NCI-H1417 treated with DMSO at 0.1 percent for 48 hours (cell line): ENCODE measurements around the gene TMEM186.
A peak's percentile ranks its signal among the peaks of the same experiment; 100 is the strongest.
"Not testable (repeated sequence)": the region's sequence is repeated elsewhere in the genome, so short reads cannot be mapped to it uniquely, and the experiment has no call there.

Source experiments
- DNase-seq: peaks from one replicate; lab custom pipeline; 2025; lab: John Stamatoyannopoulos, UW

The TMEM186 gene, protein sequence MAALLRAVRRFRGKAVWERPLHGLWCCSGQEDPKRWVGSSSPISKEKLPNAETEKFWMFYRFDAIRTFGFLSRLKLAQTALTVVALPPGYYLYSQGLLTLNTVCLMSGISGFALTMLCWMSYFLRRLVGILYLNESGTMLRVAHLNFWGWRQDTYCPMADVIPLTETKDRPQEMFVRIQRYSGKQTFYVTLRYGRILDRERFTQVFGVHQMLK

DNA sequence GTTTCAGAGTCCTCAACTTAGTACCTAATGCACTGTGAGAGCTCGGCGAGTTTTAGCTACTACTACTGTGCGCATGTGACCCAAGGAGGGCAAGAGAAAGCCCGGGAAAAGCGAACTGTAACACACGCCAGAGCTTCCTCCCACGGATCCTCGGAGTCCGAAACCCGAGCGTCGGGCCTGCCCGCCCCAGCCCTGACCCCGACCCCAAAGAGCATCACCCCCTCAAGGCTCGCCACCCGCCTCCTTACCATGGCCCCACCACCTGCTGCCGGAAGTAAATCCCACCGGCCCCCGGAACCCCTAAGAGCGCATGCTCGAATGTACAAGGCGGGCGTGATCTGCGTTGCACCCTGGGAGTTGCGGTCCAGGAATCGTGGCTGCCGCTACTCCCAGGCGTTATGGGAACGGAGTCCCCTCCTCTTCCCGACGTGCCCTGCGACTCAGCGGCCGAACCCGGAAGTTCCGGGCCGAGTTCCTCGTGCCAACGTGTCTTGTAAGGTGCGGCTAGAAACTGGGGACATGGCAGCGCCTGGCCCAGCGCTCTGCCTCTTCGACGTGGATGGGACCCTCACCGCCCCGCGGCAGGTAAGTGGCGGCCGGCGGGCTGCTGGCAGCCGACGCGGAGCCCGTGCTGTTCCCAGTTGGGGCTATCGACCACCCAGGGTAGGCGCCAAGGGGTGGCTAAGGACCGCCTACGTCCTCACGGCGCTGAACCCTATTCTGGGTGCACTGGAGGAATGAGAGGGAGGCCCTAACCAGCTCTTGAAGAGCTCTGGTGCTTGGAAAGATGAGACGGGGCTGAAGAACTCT lies at the start of gene TMEM186, which contains the start of gene PMM2:
Gene TMEM186, minus strand, starts transcription at position 276 of the 810 bp plus-strand sequence. Its CDS starts 25 bp downstream, at position 251.
Gene PMM2, plus strand, starts transcription at position 476 of the 810 bp plus-strand sequence. Its CDS starts 44 bp downstream, at position 520.
- peak; percentile 70 for DNase-seq

DNA sequence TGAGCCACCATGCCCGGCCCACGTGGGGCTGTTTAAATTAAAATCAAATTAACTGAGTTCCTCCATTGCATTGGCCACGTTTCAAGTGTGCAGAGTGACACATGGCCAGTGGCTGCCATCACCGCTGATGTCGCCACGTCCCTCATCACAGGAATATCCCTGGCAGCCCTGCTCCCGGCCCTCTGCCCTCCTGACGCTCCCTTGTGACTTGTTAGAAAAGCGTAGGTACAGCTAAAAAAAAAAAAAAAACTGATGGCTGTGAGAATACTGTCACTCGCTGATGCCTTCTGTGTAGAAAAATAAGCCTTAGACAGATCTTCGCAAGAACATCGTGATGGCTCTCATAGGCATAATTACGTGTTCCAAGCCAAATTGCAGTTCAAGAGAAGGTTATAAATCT lies 49.7 kb upstream of the TMEM186 start:
- no peak for DNase-seq

DNA sequence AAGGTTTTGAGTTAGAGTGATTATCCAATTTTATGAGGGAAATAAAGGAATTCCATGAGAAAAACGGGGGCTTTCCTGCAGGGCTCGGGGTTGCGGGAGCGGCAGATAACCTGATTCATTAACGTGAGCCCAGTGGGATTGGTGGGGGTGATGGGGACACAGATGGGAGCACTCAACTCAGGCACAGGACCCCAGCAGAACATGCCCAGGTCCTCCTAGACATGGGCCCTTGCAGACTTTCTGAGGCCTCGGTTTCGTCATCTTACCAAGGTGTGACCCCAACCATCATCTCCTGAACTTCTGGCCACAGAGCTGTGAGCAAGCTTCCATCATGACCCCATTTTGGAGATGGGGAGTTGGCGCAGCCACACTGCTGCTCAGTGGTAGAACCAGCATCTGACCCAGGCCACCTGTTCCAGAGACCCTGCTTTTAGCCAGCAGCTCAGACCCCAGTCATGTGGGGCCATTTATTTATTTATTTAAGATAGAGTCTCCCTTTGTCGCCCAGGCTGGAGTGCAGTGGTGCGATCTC lies 49.0 kb upstream of the TMEM186 start:
- DNase-seq, result no peak

DNA sequence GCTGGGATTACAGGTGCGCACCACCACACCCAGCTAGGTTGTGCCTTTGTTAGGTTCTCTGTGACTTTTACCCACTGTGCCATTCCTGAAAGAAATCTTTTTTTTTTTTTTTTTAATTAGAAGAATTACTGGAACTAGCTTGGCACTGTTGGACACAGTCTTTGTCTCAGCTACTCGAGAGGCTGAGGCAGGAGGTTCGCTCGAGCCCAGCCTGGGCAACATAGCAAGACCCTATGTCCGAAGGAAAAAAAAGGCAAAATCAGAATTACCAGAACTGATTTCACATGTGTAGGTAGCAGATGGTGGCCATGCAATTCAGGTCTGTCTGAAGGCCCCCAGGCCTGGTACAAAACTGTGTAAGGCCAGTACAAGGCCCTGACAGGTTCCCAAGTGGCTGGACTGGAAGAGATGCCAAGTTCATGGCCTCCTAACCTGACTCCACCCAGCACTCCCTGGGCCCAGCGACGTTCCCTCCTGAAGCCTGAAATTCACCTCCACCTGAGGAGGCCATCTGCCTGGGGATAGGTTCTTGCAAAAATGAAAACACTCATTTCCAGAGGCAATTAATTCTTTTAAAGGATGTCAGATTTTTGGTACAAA lies 48.4 kb upstream of the TMEM186 start:
- DNase-seq, result no peak

DNA sequence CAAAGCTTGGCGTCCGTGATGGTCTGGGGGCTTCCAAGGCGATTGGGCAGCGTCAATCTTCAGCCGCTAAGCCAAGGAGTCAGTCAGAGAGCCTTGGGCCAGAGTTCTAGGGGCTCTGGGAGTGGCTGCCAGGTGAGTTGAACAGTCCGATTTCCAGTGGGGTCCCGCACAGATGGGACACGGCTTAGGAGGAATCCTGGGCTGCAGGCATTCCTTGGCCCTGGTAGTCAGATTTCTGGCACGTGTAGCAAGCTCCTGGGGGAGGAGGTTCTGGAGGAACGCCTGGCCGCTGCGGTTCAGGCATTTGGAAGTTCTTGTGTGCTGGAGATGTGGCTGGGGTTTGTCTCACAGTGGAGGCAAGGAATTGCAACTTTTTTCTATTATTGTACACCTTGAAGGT lies 45.9 kb upstream of the TMEM186 start:
- DNase-seq, result not testable (repeated sequence)

DNA sequence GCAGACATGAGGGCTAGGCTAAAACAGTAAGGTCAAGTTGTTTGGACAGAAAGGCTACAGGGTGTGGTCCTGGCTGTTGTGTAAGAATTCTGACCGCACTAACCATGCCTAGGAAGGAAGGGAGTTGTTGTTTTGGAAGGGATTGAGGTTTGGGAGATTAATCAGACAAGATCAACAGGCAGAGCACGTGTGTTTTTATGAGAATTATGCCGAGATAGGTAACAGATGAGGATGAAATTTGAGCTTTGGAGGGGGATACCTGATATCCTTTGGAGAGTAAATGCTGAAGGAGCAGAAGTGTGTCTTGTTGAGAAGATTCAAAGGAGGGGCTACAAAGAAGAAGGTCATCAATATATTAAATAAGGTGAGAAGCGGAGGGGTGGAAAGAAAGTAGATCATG lies 44.6 kb upstream of the TMEM186 start:
- not testable (repeated sequence) for DNase-seq

DNA sequence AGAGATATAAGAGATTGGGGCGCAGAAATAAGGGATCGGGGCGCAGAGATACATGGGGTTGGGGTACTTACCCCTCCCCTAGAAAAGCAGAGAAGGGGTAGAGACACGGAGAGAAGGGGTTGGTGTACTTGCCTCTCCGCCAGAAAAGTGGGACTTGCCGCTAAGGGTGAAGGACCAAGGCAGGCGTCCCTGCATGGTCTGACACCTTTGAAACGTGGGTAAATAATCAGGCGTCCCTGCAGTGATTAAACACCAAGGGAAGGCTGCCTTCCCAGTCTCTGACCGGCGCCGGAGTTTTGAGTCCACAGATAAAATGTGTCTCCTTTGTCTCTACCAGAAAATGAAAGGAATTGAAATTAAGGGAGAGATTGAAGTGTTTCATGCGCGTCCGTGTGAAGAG lies 40.2 kb upstream of the TMEM186 start:
- DNase-seq, result not testable (repeated sequence)

DNA sequence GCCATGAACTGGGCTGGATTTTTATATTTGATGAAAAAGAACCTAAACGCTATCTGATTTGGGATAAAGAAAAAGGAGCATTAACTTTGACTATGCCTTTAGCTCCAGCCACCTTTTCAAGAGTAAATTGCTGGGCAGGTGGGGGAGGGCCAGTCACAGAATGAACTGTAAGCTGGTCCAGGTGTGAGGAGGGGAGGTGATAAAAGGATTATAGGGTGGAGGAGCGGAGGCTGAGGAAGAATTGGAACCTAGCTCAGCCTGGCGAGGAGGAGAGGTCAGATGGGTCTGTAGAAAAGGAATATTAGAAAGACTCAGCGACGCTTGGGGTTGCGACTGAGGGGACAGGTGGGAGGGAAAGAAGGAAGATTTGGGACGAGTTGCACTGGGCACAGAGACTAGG lies 39.4 kb upstream of the TMEM186 start:
- not testable (repeated sequence) for DNase-seq

DNA sequence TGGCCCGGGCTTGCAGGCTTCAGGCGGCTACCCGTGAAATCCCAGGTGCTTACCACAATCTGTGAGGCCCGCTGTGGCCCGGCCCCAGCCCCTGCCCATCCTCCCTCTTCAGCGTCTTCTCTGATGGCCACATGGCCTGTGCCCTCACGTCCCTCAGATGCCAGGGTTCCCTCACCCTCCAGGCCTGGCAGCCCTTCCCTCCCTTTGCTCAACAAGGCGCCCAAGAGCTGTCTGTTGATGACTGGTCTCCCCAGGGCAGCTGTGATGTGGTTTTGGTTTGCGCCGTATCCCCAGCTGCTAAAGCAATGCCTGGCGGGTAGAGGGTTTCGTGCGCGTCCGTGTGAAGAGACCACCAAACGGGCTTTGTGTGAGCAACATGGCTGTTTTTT lies 35.3 kb upstream of the TMEM186 start:
- no peak for DNase-seq

DNA sequence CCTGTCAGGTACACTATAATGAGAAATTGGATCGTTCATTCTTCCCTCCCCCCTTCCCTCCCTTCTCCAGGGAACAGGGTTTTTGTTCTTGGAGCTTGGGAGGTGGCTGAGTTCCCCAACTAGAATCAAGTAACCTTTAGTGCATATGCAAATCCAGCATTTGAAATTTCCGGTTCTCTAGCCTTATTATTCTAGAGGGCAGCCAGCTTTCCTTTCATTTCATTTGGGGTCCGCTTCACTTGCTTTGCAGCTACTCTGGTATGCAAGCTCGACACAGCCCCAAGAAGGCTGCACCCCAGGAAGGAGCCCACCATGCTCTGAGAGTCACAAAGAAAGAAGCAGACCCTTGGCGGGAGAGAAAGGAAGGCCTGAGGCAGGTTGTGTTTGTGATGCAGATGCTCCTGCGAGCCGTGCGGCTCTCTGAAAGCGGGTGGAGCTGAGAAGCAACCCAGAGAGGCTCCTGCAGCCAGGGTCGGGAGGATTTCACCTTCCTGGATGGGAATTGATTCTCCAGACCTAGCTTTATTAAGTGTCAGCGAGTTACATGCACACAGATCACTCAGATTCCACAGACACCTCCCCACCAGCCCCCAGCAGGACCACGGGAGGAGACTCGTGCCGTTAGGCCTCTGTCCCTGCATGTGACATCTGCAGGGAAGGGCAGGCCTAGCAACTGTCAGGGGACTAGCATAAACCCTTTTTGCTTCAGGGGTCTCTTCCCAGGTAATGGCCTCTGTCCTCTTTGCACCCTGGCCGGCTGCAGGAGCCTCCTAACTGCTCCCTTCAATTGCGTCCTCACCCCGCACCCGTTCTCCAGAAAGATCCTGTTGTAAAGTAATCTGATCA lies 34.7 kb upstream of the TMEM186 start:
- no peak for DNase-seq

DNA sequence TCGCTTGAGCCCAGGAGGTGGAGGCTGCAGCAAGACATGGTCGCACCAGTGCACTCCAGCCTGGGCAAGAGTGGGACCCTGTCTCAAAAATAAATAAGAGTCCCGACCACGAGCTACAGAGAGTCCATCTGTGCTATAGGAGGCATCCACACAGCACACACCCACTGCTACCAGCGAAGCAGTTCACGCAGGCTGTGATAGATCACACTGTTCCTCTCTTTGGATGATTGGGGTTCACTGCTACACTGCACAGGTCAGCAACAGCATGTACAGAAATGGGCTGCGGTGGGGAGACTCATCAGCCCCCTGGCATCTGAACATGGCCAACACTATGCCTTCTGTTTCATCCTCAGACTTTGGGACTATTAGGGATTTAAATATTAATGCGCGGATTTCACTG lies 34.0 kb upstream of the TMEM186 start:
- no peak for DNase-seq

DNA sequence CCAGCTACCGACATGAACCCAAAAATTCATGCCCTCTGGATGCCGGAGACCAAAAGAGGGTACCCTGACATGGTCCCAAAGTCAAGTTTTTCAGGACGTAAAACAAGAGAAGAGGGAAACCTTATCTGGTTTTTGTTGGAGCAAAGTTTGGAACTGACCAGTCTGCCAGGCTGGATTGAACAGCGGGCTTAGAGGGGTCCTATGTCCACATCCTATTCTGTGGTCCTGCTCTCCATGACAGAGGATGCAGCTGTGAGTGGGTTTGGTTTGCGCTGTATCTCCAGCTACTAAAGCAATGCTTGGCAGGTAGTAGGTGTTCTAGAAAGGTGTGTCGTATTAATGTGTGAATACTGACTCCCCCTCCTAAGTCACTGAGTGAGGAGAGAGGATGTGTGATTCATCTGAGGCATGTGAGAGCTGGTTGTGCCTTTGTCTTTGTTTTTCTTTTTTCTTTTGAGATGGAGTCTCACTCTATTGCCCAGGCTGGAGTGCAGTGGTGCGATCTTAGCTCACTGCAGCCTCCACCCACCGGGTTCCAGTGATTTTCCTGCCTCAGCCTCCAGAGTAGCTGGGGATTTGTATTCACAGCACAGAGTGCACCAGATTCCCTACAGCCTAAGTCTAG lies 31.2 kb upstream of the TMEM186 start:
- no peak for DNase-seq

DNA sequence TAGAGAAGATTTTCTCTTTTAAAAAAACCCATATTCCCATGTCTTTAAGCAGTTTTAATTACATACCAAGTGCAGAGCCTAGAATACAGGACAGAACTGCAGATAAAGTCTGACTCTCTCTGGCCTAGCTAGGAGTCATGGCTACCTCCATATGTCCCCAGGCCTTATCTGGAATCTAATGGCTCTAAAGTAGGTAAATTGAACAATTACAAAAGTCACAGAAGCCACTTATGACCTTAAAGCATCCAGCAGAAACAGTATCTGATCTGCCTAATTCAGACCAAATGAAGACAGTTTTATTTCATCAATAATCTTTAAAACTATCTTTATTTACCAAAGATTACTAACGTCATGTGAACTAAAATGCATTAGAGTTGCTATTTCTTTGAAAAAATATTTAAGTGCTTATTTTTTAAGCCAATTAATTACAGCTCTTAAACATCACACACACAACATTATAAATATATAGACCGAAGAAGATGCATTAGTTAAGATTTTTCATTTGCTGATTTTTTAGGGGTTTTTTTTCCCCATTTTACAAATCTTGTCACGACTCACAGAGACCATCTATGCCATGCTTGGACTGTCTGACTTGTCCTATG lies 28.9 kb upstream of the TMEM186 start:
- no peak for DNase-seq

DNA sequence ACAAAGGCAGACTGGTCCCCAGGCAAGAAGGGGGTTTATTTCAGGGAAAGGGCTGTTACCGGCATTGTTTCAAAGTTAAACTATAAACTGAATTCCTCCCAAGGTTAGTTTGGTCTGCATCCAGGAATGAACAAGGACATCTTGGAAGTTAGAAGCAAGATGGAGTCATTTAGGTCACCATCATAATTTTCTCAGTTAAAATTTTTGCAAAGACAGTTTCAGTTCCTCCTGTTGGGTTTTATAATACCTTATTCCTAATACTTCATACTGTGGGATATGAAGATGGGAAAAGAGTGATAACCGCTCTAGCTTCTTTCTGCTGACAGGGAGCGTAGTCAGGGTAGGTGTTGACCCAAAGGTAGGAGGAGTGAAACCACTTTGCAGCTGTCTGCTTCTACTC lies 25.0 kb upstream of the TMEM186 start:
- no peak for DNase-seq

DNA sequence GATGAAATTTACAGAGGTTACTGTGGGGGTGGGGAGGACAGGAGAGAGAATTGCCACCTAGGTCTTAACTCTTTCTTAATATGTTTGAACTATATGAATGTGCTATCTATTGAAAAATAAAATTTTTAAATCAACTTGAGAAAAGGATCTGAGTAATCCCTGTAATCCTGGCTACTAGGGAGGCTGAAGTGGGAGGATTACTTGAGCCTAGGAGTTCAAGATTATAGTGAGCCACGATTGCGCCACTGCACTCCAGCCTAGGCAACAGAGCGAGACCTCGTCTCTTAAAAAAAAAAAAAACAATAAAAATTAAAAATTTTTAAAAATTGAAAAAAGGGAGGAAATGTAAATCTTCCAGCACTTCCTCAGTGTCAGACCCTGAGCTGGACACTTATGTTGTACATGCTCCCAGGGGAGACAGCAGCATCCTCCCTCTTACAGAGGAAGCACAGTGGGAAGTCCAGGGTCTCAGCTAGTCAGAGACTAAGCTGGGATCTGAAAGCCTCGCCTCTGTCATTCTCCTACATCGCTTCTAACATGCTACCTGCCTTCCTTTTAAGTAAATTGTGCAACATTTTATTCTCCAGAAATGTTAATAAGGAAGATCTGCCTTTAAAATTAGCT lies 22.1 kb upstream of the TMEM186 start:
- DNase-seq, result no peak

DNA sequence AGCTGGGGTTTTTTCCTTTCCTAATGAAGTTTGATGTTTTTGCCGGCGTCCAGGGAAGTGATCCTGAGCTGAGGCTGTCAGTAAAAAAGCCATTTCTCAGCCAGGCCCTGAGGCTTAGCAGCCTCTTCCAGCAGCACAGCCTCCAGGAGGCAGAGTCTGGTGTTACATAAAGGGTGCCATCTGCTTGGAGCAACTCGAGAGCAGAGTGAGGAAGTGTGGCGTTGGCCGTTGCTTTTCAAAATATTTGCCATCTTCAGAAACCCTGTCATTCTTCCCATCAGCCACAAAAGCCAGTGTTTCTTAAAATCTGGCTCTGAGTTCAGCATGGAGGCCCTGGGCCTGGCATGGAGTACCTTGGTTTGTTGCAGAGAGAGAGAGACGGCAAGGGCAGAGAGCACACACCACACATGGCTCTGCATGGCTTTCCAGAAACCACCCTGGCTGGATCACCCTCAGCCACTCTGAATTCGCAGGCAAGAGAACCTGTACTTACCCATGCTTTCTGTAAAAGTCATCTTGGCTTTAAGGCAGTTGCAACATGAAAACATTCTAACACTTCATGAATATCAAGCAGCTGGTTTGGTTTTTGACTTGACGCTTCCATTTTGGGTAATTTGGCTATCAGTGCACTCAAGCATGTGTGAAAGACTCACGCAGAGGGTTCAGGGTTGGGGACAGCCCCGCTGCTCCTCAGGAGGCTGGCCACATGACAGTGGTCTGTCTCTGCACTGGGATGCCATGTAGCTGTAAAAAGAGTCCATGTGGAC lies 21.2 kb upstream of the TMEM186 start:
- no peak for DNase-seq

DNA sequence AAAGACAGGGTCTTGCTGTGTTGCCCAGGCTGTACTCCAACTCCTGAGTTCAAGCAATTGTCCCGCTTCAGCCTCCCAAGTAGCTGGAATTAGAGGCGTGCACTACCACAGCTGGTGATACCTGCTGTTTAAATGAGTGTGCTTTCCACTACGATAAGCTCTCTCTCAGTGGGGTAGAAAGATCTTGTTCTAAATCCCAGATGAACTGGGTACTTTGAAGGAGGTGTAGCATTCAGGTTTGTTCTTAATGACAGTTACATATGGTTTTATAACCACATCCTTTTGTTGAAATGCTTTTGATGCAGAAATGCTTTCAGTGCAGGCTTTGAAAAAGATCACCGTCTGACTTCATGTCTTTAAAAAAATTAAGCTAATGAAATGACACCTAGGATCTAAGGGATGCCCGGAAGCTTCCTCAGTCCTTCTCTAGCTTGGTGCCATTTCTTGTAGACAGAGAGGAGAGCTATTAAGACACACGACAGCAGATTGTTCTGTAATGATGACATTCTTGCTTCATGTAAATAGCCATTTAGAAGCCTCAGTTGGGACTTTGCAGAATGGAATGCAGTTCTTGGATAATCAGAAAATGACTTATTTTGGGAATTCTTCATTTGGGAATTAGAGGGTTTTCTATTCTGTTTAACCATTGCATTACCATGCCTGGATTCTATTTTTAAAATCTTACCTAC lies 19.7 kb upstream of the TMEM186 start:
- no peak for DNase-seq

DNA sequence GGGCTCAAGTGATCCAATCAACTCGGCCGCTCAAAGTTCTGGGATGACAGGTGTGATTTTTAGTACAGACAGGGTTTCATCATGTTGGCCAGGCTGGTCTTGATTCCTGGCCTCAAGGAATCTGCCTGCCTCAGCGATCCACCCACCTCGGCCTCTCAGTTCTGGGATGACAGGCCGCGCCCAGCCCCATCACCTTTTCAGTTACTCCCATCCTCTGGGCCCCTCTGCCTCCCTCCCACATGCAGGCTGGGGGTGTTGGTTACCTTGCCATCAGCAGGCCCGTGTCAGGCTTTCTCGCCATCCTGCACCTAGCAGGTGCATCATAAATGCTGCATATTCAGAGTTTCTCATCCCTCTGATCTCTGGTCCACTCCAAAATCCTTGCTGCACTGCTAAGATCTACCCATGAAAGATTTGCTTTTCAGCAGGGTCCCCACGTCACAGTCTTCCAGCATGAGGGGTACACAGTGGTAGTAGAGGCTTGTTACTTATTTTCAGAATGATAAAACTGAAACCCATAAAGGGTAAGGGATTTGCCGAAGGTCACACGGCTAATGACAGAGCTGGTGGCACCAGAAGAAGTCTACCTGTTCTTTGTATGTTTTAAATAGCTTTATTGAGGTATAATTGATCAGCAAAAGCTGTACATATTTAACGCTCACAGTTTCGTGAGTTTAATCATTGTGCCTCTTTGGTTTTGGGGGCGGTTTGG lies 16.8 kb upstream of the TMEM186 start:
- DNase-seq, result no peak
